ENCODE measurements around the gene PRTFDC1.
A peak's percentile ranks its signal among the peaks of the same experiment; 100 is the strongest.
"Not testable (repeated sequence)": the region's sequence is repeated elsewhere in the genome, so short reads cannot be mapped to it uniquely, and the experiment has no call there.

PRTFDC1 gene

DNA sequence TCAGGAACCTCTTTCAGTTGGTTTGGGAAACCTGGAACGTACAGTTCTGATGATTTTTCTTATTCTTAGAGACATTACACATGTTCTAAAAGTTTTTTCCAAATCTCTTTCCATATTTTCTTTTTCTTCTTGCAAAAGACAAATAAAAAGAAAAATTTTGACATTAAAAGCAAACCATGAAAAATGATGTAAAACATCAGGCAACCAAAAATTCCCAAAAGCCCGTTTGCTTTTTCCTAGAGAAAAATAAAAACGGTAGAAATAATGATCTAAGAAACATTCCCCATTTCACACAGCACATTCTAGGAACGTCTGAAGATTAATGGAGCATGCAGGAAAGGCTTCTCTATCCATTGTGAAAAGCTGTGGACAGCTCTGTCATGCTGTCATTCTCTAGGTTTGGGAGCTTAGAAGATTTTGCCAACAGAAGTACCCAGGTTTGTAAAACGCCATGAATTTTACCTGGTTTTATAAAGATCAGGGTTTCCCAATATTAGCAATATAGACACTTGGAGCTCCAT lies 11.2 kb upstream of the PRTFDC1 start:
- no peak for DNase-seq

DNA sequence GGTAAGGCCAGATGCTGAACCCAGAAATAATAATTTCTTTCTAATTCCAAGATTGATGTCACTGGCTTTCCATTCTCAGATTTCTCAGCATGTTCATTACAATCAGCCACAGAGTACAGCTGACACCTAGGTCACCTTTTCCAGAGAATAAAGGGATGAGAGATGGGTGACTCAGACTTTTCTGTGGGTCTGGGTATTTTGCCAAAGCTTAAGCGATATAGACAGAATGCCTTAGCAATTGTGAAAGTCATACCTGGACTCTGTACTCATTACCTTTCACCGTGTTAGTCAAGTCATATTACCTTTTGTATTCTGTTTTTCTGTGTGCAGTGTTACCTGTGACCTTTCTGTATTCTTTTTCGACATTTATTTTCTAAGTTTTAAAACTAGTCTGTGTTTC lies 10.6 kb upstream of the PRTFDC1 start:
- no peak for DNase-seq

DNA sequence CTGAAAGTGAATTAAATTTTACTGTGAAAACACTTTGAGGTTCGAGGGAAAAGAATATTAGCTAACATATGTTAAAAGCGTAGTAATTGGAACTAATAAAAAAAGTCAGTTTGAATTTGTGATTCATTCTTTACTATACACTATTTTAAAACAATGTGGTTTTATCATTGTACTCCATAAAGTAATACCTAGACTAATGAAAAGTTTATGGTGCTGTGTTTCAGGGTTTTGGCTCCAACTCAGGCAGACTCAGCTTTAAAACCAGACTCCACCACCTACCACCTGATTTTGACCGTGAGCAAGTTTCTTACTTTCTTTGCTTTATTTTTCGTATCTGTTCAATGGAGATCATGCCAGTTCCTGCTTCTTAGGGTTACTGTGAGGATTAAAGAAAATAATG lies 9.2 kb upstream of the PRTFDC1 start:
- DNase-seq = no peak

GRCh38 chr10:24959382-24959730 lies 7.0 kb upstream of the PRTFDC1 start:
- DNase-seq = no peak

GRCh38 chr10:24958721-24959381 lies 6.4 kb upstream of the PRTFDC1 start:
- no peak for DNase-seq

- no peak for DNase-seq
These were observed 5.8 kb upstream of the PRTFDC1 start for GRCh38 chr10:24958091-24958720.

DNA sequence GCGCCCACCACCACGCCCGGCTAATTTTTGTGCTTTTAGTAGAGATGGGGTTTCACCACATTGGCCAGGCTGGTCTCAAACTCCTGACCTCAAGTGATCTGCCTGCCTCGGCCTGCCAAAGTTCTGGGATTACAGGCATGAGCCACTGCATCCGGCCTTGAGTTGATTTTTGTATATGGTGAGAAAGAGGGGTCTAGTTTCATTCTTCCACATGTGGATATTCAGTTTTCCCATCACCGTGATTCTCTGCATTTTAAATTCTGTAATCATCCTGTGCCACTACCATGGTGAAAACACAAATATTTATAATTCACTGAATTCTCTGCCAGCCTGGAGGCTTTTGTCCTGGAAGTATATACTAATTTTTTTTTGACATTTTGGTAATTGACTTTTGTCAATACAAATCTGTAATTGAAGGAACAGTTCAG lies 5.2 kb upstream of the PRTFDC1 start:
- DNase-seq = not testable (repeated sequence)

DNA sequence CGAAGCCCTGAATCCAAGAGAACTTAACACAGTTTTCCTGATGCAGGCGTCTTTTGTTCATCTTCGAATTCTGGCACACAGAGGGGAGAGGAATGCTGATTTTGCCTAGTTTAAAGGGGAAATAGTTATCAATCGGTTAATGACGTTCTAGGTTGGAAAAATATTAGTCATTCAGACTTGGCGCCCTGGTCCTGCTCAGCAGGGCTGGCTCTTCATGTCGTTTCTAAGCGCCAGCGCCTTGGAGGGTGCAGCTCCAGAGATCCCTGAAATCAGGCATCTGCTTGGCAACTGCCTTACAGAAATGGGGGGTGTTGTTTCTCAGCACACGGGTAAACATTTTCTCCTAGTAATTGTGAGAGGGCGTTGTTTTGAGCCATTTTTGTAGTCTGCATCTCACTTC lies 1.3 kb upstream of the PRTFDC1 start:
- no peak for DNase-seq

- peak; percentile 10 to 59 (median 48) for DNase-seq
These were observed 570 bp upstream of the PRTFDC1 start for GRCh38 chr10:24952707-24953645.

GRCh38 chr10:24951201-24952142 lies 934 bp downstream of the PRTFDC1 start:
- peak in 1 of 6 experiments; percentile 43 for DNase-seq

DNA sequence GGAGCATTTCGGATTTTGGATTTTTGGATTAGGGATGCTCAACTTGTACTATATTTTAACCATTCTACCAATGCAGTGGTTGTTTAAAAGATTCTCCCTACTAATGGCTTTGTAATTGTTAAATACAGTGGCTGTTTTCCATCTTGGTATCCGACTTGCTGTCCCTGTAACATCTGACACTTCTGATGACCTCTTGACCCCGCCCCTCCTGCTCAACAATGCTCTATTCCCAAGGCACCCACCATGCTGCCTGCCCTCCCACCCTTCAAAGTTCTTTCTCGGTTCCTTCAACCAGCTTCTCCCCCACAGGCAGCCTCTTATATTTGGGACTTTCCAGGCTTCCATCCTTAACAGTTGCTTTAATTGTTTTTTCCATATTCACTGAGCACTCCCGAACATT lies 2.0 kb downstream of the PRTFDC1 start:
- DNase-seq = no peak

GRCh38 chr10:24949616-24950015 lies 2.8 kb downstream of the PRTFDC1 start:
- no peak for DNase-seq

- no peak for DNase-seq
These were observed 4.9 kb downstream of the PRTFDC1 start for GRCh38 chr10:24947304-24948097.

DNA sequence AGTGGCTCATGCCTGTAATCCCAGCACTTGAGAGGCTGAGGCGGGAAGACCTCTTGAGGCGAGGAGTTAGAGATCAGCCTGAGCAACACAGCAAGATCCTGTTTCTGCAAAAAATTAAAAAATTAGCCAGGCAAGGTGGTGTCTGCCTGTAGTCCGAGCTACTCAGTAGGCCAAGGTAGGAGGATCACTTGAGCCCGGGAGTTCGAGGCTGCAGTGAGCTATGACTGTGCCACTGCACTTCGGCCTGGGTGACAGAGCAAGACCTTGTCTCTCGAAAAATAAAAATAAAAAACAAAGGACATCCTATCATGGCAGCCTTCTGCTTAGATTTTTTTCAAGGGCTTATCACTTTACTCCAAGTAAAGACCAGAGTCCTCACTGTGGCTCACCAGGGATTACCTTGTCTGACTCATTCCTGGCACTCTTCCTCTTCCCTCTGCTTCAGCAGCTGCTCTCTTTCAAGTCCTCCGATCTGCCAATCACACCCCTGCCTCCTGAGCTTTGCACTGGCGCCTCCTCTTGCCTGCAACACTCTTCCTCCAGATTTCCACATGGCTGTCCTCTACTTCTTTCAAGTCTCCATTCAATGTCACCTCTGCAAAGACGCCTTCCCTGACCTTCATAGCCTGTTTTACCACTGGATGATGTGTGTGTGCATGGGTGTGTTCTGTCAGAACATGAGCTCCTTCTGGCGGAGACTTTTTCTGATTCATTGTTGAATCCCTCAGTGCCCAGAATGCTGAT lies 7.7 kb downstream of the PRTFDC1 start:
- DNase-seq = no peak

DNA sequence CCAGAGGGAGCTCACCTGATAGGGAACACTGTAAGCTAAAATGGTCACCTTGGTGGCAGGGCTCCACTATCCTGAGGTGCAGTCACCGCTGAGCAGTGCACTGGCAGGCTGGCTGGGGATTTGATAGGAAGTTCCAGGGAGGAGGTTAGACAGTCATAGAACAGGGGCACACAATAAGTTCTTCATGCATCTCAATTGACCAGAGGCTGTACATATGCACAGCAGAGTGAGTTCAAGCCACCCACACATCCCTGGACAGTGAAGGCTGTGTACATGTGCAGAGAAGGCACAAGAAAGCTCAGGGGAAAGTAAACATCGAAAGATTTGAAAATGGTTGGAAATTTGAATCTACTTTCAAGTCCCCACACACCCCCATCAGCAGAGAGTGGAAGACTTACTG lies 13.9 kb downstream of the PRTFDC1 start:
- DNase-seq = no peak

DNA sequence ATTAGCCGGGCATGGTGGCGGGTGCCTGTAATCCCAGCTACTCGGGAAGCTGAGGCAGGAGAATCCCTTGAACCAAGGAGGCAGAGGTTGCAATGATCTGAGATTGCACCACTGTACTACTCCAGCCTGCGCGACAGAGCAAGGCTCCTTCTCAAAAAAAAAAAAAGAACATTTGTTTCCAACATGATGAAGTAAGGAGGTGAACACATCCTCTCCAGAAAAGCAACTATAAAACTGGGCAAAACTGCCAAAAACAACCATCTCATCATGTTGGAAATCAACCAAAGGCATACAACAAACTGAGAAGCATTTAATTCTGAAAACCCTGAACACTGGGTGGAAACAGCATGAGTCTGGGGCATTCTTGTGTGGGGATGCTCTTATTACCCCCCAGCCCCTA lies 14.3 kb downstream of the PRTFDC1 start:
- DNase-seq = no peak

- no peak for DNase-seq
These were observed 16.7 kb downstream of the PRTFDC1 start for GRCh38 chr10:24935504-24936292.

DNA sequence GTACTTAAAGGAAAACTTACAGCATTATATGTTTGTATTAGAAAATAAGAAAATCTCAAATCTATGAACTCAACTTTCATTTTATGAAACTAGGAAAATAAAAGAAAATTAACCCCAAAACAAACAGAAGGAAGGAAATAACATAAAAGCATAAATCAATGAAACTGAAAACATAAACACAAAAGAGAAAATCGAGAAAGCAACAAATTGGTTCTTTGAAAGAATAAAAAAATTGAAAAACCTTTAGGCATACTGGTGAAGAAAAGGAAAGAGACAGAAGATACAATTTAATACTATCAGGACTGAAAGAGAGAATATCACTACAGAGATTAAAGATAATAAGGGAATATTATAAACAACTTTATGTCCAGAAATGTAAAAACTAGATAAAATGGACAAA lies 21.2 kb downstream of the PRTFDC1 start:
- DNase-seq = no peak

DNA sequence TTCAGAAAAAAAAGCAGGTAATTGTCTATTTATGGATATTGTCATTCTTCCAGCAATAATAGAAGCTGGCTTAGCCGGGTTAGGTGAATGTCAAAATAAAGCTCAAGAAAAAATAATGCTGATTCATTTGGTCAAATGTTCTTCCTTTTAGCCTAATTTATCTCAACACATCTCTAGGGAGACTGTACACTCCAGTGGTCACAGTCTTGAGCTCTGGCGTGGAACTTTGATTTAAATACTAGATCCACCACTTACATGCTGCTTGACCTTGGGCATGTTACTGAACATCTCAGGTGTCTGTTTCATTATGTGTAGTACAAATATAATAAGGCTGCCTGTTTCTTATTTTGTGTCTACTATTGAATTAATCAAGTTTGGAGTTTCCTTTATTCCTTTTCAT lies 22.0 kb downstream of the PRTFDC1 start:
- DNase-seq = no peak

DNA sequence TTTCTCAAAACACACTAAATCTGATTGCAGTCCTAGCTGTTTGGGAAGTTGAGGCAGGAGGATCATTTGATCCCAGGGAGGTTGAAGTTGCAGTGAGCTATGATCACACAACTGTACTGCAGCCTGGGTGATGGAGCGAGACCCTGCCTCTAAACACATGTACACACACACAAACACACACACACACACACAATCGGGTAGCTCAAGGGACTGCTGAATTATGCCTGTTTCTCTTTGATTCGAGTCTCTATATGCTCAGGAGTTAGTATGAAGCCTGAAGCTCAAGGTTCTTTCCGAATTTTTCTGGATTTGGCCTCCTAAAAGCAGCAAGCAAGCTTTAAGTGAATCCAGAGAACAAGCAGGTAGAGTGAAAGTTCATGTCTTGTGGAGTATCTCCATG lies 22.5 kb downstream of the PRTFDC1 start:
- DNase-seq = no peak

Data from stimulated activated naive CD4-positive, alpha-beta T cell (primary cell).